Activated T-cell treated with anti-CD3 and anti-CD28 coated beads, Interleukin-2, amount 50 U/mL, for 4 hours (primary cell): ENCODE results near the gene CALR3. TPM values are rescaled to one million over a fixed set of nuclear protein-coding genes. Genes with fewer than 3 reads are reported as not detected.
"Not testable (repeated sequence)": the region's sequence is repeated elsewhere in the genome, so short reads cannot be mapped to it uniquely, and the experiment has no call there.

Experiments used
- ATAC-seq, 2 donors: fragments of 200-7000 bp; cut with Tn5 transposase; one replicate each; pipeline ENCODE4 v1.10.0; 2021
- DNase-seq: peaks from one replicate; pipeline ENCODE4 v3.0.0-alpha.2; 2020
- H3K27me3 Mint-ChIP-seq: one replicate; pipeline ENCODE4 v1.8.0; 2021; ENCODE audit warnings: low read depth, mixed read lengths
- H3K36me3 Mint-ChIP-seq: one replicate; pipeline ENCODE4 v1.8.0; 2022; ENCODE audit warnings: mixed read lengths; ENCODE audit not compliant: insufficient read depth
- H3K4me1 Mint-ChIP-seq: one replicate; pipeline ENCODE4 v1.8.0; 2021; ENCODE audit warnings: low read depth, mixed read lengths
- H3K4me3 Mint-ChIP-seq: one replicate; pipeline ENCODE4 v1.8.0; 2021; ENCODE audit warnings: mild to moderate bottlenecking, moderate library complexity, mixed read lengths
- H3K9me3 Mint-ChIP-seq: one replicate; pipeline ENCODE4 v1.8.0; 2021; ENCODE audit warnings: mixed read lengths
- total RNA-seq, 3 donors: library from RNA; stranded (reverse); gene quantifications; one replicate each; pipeline ENCODE4 v1.2.1, GENCODE V29; 2021

The CALR3 gene
- total RNA-seq, result not detected

DNA sequence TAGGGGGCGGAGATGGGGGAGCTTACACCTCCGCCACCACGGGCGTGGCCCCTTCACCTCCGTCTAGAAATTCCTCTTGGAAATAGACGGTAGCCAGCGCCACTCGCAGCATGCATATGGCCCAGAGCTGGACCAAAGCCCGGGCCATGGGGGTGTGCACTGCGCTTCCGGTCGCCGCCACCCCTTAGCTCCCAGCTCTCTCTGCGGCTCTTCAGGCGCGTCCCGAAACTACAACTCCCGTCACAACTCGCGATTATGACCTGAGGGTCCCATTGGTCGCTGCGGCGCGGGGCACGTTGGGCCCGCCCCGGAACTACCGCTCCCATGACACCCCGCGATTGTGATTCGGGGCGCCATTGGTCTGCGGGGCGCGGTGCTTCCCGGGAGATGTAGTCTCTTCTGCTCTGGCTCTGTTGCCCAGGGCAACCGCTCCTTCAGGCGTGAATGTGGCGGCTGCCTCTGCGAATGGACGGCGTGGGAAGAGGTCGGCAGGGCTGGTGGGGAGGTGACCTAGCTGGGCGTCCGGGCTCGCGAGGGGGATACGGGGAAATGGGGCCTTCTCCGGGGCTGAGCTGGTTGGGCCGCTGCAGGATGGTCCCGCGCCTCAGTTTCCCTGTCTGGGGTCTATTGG, at the start of gene CALR3, which contains the start of gene C19orf44:
CALR3 (minus strand) TSS at position 186 of the 631 bp plus-strand sequence; CDS start at position 148, 38 bp downstream.
C19orf44 (plus strand) TSS at position 413 of the 631 bp plus-strand sequence. CDS start 4,399 bp downstream, outside the sequence.
- H3K27me3 Mint-ChIP-seq, result no peaks in the 10 kb centered on the region
- DNase-seq, result peak; percentile 94
- H3K9me3 Mint-ChIP-seq, result no peaks in the 10 kb centered on the region
- H3K4me1 Mint-ChIP-seq, result peaks cover 10% of the 10 kb centered on the region
- ATAC-seq, result peak; percentile 99 to 100
- H3K4me3 Mint-ChIP-seq, result peak within 1 kb of the TSS; percentile 91
- H3K36me3 Mint-ChIP-seq, result peaks cover 3% of the 10 kb centered on the region

- Mint-ChIP-seq H3K36me3 (peaks cover 12% of the 10 kb centered on the region), H3K4me3 (peak overlapping the region; percentile 55), H3K4me1 (peaks cover 40% of the 10 kb centered on the region), H3K9me3 (no peaks in the 10 kb centered on the region), H3K27me3 (no peaks in the 10 kb centered on the region)
- no peak for ATAC-seq
- DNase-seq, result no peak
Observed at GRCh38 chr19:16544473-16545231, 48.7 kb upstream of the CALR3 start.

DNA sequence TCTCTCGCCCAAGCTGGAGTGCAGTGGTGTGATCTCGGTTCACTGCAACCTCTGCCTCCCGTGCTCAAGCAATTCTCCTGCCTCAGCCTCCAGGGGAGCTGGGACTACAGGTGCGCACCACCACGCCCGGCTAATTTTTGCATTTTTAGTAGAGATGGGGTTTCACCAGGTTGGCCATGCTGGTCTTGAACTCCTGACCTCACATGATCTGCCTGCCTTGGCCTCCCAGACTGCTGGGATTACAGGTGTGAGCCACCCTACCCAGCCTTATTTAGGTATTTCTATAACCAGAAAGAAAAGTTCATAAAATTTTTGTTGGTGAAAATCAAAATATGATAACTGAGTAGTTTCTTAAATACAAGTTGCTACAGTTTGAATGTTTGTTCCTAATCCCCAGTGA, 47.8 kb upstream of the CALR3 start:
- H3K4me1 Mint-ChIP-seq, result peaks cover 47% of the 10 kb centered on the region
- H3K36me3 Mint-ChIP-seq, result peaks cover 17% of the 10 kb centered on the region
- peak overlapping the region; percentile 91 for H3K4me3 Mint-ChIP-seq
- not testable (repeated sequence) for H3K9me3 Mint-ChIP-seq, DNase-seq, H3K27me3 Mint-ChIP-seq, ATAC-seq

- H3K36me3 Mint-ChIP-seq, result peaks cover 21% of the 10 kb centered on the region
- H3K27me3 Mint-ChIP-seq, result no peaks in the 10 kb centered on the region
- no peaks in the 10 kb centered on the region for H3K9me3 Mint-ChIP-seq
- DNase-seq (no peak), ATAC-seq (no peak)
- H3K4me1 Mint-ChIP-seq, result peaks cover 54% of the 10 kb centered on the region
- H3K4me3 Mint-ChIP-seq, result peak overlapping the region; percentile 91
Observed at GRCh38 chr19:16542910-16543472, 47.0 kb upstream of the CALR3 start.

DNA sequence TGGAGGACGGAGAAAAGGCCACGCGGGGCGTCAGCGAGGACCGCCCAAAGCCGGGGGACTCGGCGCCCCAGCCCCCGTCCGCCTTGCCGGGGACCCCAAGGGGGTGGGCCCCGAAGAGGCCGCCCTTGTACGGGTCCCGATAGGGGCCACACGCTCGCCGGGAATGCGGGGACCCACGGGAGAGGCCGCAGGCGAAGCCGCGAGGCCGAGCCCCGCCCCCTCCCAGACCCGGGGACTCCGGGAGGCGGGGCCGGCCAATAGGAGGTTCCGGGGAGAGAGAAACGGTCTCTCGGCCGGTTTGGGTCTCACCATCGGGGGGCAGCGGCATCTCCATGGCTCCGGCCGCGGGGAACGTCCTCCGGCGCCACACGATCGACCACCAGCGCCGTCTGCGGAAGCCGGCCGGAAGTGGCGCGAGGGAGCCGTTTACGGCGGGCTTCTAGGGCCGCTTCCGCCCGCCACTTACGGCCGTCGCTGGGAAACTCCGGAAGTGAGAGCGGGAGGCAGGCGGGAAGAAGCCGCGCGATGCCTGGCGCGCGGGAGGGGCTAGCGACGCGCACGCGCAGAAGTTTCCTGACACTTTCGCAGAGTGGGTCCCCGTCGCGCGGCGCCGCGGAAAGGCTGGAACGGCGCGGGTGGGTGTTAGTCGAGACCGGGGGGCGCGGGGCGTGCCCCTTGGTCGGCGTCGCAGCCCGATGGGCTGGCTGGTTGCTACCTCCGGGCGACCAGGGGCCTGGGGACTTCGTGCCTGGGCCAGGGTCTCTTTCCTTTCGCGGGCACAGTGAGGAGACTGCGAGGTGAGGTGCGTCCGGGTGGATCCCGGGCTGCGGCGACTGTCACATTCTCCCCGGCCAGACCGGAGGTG, 46.3 kb upstream of the CALR3 start, which contains the start of gene CHERP:
CHERP (minus strand) TSS at position 393 of the 865 bp plus-strand sequence; CDS start at position 334, 59 bp downstream.
- DNase-seq (peak; percentile 92), ATAC-seq (peak; percentile 91)
- H3K4me1 Mint-ChIP-seq, result peaks cover 60% of the 10 kb centered on the region
- H3K36me3 Mint-ChIP-seq, result peaks cover 27% of the 10 kb centered on the region
- H3K9me3 Mint-ChIP-seq, result no peaks in the 10 kb centered on the region
- H3K4me3 Mint-ChIP-seq, result peak within 1 kb of the TSS; percentile 91
- no peaks in the 10 kb centered on the region for H3K27me3 Mint-ChIP-seq

- DNase-seq (no peak), ATAC-seq (peak; percentile 1 to 6)
- Mint-ChIP-seq H3K9me3 (no peaks in the 10 kb centered on the region), H3K27me3 (no peaks in the 10 kb centered on the region), H3K36me3 (peaks cover 29% of the 10 kb centered on the region), H3K4me3 (peak overlapping the region; percentile 91), H3K4me1 (peaks cover 60% of the 10 kb centered on the region)
Observed at GRCh38 chr19:16541526-16542044, 45.6 kb upstream of the CALR3 start.

DNA sequence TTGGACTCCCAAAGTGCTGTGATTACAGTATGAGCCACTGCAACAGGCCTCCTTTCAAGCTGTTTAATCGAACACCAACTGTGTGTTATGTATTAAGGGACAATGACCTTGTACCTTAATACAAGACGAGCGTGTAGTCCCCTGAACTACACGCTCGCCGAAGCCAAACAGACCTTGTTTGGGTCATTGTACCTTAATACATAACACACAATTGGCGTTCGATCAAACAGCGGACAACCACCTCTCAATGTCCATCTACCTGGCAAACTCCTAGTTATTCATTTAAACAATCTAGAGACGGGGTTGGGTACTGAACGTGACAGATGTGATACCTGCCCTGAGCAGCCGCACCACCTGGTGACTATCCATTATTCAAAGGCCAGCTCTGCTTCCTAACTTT, 45.0 kb upstream of the CALR3 start:
- H3K4me1 Mint-ChIP-seq, result peaks cover 60% of the 10 kb centered on the region

GRCh38 chr19:16537111-16537510, 41.1 kb upstream of the CALR3 start:
- H3K27me3 Mint-ChIP-seq, result no peaks in the 10 kb centered on the region
- H3K9me3 Mint-ChIP-seq, result no peaks in the 10 kb centered on the region
- DNase-seq, result no peak
- peaks cover 35% of the 10 kb centered on the region for H3K36me3 Mint-ChIP-seq
- no peak for ATAC-seq
- H3K4me3 Mint-ChIP-seq, result no peak overlapping the region
- H3K4me1 Mint-ChIP-seq, result peaks cover 43% of the 10 kb centered on the region

More for the DNA sequence above, 45.0 kb upstream of the CALR3 start:
- ATAC-seq (no peak), DNase-seq (no peak)
- Mint-ChIP-seq H3K27me3 (no peaks in the 10 kb centered on the region), H3K36me3 (peaks cover 32% of the 10 kb centered on the region), H3K9me3 (no peaks in the 10 kb centered on the region), H3K4me3 (peak overlapping the region; percentile 91)

GRCh38 chr19:16536130-16536529, 40.2 kb upstream of the CALR3 start:
- Mint-ChIP-seq H3K27me3 (no peaks in the 10 kb centered on the region), H3K36me3 (peaks cover 38% of the 10 kb centered on the region), H3K4me3 (no peak overlapping the region), H3K4me1 (peaks cover 37% of the 10 kb centered on the region), H3K9me3 (no peaks in the 10 kb centered on the region)
- no peak for ATAC-seq
- no peak for DNase-seq

DNA sequence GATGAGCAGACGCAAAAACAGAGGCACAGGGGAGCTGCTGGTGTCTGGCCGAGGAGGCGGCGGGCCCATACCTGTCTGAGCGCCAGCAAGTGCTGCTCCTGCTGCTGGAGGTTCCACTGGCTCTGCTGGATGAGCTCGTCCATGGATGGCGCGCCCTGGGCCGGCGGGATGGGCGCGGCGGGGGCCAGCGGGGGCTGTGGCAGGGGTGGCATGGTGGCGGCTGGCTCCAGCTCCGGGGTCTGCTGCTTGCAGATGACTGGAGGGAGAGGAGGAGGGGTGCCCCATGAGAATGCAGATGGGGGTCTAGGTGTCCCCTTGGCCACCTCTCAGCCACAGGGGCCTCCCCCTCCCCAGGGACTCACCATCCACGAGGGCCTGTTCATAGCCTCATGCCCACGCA, 39.4 kb upstream of the CALR3 start:
- Mint-ChIP-seq H3K4me3 (no peak overlapping the region), H3K27me3 (no peaks in the 10 kb centered on the region), H3K9me3 (no peaks in the 10 kb centered on the region), H3K4me1 (peaks cover 30% of the 10 kb centered on the region), H3K36me3 (peaks cover 39% of the 10 kb centered on the region)
- ATAC-seq (no peak), DNase-seq (no peak)

- Mint-ChIP-seq H3K4me3 (no peak overlapping the region), H3K9me3 (no peaks in the 10 kb centered on the region), H3K36me3 (peaks cover 35% of the 10 kb centered on the region), H3K4me1 (peaks cover 5% of the 10 kb centered on the region), H3K27me3 (no peaks in the 10 kb centered on the region)
- no peak for ATAC-seq
- DNase-seq, result no peak
Observed at GRCh38 chr19:16532440-16533234, 36.7 kb upstream of the CALR3 start.

DNA sequence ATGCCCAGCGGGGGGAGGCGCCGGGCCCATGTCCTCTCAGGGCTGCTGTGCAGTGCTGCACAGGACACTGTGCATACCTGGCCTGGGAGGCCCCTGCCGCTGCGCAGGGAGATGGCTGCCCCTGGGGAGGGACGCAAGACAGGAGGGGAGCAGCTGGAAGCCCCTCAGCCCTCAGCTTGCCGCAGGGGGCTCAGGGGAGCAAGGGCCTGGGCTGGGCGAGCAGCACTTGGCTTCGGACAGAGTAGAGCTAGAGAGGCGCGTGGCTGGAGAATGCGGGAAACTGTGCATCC, 35.4 kb upstream of the CALR3 start:
- Mint-ChIP-seq H3K4me1 (no peaks in the 10 kb centered on the region), H3K27me3 (no peaks in the 10 kb centered on the region), H3K36me3 (peaks cover 29% of the 10 kb centered on the region), H3K4me3 (no peak overlapping the region), H3K9me3 (no peaks in the 10 kb centered on the region)
- DNase-seq (no peak), ATAC-seq (no peak)
